Mammary epithelial cell (primary cell): ENCODE data around the gene BZW2.
"Not testable (repeated sequence)": the region's sequence is repeated elsewhere in the genome, so short reads cannot be mapped to it uniquely, and the experiment has no call there.

ENCODE experiments used
- EZH2 ChIP-seq: IDR thresholded peaks from 2 replicates; pipeline ENCODE4 v1.6.1; 2012; ENCODE audit warnings: low read length, inconsistent platforms, borderline replicate concordance
- TF ChIP-seq, protein P1 (sequence below), 2 donors: IDR thresholded peaks in 1 of 2; conservative IDR thresholded peaks in 1 of 2; 2 replicates each; pipeline ENCODE4 v1.5.1; 2011 to 2012; ENCODE audit warnings: inconsistent platforms in 2 of 2, low read length in 2 of 2, mild to moderate bottlenecking in 2 of 2, control low read depth in 1 of 2, low read depth in 1 of 2; ENCODE audit not compliant: insufficient read depth in 1 of 2; ENCODE audit errors: extremely low read depth in 1 of 2

- TF ChIP-seq, protein P1, sequence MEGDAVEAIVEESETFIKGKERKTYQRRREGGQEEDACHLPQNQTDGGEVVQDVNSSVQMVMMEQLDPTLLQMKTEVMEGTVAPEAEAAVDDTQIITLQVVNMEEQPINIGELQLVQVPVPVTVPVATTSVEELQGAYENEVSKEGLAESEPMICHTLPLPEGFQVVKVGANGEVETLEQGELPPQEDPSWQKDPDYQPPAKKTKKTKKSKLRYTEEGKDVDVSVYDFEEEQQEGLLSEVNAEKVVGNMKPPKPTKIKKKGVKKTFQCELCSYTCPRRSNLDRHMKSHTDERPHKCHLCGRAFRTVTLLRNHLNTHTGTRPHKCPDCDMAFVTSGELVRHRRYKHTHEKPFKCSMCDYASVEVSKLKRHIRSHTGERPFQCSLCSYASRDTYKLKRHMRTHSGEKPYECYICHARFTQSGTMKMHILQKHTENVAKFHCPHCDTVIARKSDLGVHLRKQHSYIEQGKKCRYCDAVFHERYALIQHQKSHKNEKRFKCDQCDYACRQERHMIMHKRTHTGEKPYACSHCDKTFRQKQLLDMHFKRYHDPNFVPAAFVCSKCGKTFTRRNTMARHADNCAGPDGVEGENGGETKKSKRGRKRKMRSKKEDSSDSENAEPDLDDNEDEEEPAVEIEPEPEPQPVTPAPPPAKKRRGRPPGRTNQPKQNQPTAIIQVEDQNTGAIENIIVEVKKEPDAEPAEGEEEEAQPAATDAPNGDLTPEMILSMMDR (conservative IDR thresholded peaks at IDR 0.05 in 1 of 2, IDR thresholded peaks at IDR 0.05 in 1 of 2; ENCODE audit: extremely low read depth in 1 of 2, insufficient read depth in 1 of 2, low read depth in 1 of 2, low read length in 2 of 2) = not testable (repeated sequence)
- not testable (repeated sequence) for TF ChIP-seq EZH2
These were observed 32.9 kb downstream of the BZW2 start for GRCh38 chr7:16678645-16679566.
